H9 (cell line): ENCODE measurements around the gene GLS. TPM values are rescaled to one million over a fixed set of nuclear protein-coding genes. Genes with fewer than 3 reads are reported as not detected.

Experiments
- DNase-seq: peaks from one replicate; pipeline ENCODE4 v3.0.0-alpha.2; 2017
- H2AFZ ChIP-seq: one replicate; pipeline ENCODE4 v1.6.1; 2013; ENCODE audit warnings: mild to moderate bottlenecking, low read length, control low read depth, moderate library complexity
- H2AK5ac ChIP-seq: 2 replicates; pipeline ENCODE4 v1.6.1; 2013; ENCODE audit warnings: low read length, control low read depth, mixed read lengths; ENCODE audit not compliant: insufficient read length
- H2BK120ac ChIP-seq: one replicate; pipeline ENCODE4 v1.6.1; 2013; ENCODE audit warnings: low read depth, mild to moderate bottlenecking, low read length, control low read depth, inconsistent platforms; ENCODE audit not compliant: poor library complexity, severe bottlenecking
- H2BK12ac ChIP-seq: 2 replicates; pipeline ENCODE4 v1.6.1; 2013; ENCODE audit warnings: low read length, control low read depth, mixed read lengths, low read depth; ENCODE audit not compliant: insufficient read length
- H2BK15ac ChIP-seq: 2 replicates; pipeline ENCODE4 v1.6.1; 2013; ENCODE audit warnings: low read depth, low read length, control low read depth
- H2BK20ac ChIP-seq: one replicate; pipeline ENCODE4 v1.6.1; 2013; ENCODE audit warnings: low read depth, mild to moderate bottlenecking, low read length, control low read depth, inconsistent platforms; ENCODE audit not compliant: poor library complexity, severe bottlenecking
- H2BK5ac ChIP-seq: 2 replicates; pipeline ENCODE4 v1.6.1; 2013; ENCODE audit warnings: low read length, control low read depth, mixed read lengths; ENCODE audit not compliant: insufficient read length
- H3K14ac ChIP-seq: 2 replicates; pipeline ENCODE4 v1.6.1; 2013; ENCODE audit warnings: low read length, control low read depth; ENCODE audit not compliant: insufficient read depth
- H3K18ac ChIP-seq: 2 replicates; pipeline ENCODE4 v1.6.1; 2013; ENCODE audit warnings: low read depth, mild to moderate bottlenecking, mixed read lengths, low read length, control low read depth; ENCODE audit not compliant: insufficient read length
- H3K23ac ChIP-seq: 2 replicates; pipeline ENCODE4 v1.6.1; 2013; ENCODE audit warnings: low read length, control low read depth, mixed read lengths, low read depth; ENCODE audit not compliant: insufficient read length
- H3K23me2 ChIP-seq: 2 replicates; pipeline ENCODE4 v1.6.1; 2013; ENCODE audit warnings: low read depth, mild to moderate bottlenecking, mixed read lengths, low read length, control low read depth; ENCODE audit not compliant: insufficient read length, poor library complexity, severe bottlenecking
- H3K27ac ChIP-seq: 2 replicates; pipeline ENCODE4 v1.5.1; 2013; ENCODE audit warnings: low read length, control low read depth, mixed read lengths, low read depth; ENCODE audit not compliant: insufficient read length
- H3K27me3 ChIP-seq: 2 replicates; pipeline ENCODE4 v1.6.1; 2013; ENCODE audit warnings: low read length, control low read depth, inconsistent platforms; ENCODE audit not compliant: insufficient read depth
- H3K4ac ChIP-seq: 2 replicates; pipeline ENCODE4 v1.6.1; 2013; ENCODE audit warnings: low read depth, mild to moderate bottlenecking, control low read depth, inconsistent platforms, low read length, moderate library complexity
- H3K4me1 ChIP-seq: 2 replicates; pipeline ENCODE4 v1.6.1; 2013; ENCODE audit warnings: low read length, control low read depth, inconsistent platforms; ENCODE audit not compliant: insufficient read depth
- H3K4me2 ChIP-seq: 2 replicates; pipeline ENCODE4 v1.6.1; 2013; ENCODE audit warnings: low read length, control low read depth, mixed read lengths; ENCODE audit not compliant: insufficient read length, insufficient read depth
- H3K56ac ChIP-seq: 2 replicates; pipeline ENCODE4 v1.6.1; 2013; ENCODE audit warnings: low read depth, mild to moderate bottlenecking, mixed read lengths, low read length, control low read depth; ENCODE audit not compliant: insufficient read length
- H3K79me1 ChIP-seq: 2 replicates; pipeline ENCODE4 v1.6.1; 2013; ENCODE audit warnings: low read depth, mild to moderate bottlenecking, moderate library complexity, low read length, control low read depth, inconsistent platforms; ENCODE audit not compliant: insufficient read depth, poor library complexity, severe bottlenecking
- H3K79me2 ChIP-seq: 2 replicates; pipeline ENCODE4 v1.6.1; 2013; ENCODE audit warnings: low read length, control low read depth, inconsistent platforms; ENCODE audit not compliant: insufficient read depth
- H3K9ac ChIP-seq: 2 replicates; pipeline ENCODE4 v1.6.1; 2013; ENCODE audit warnings: low read length, control low read depth, mixed read lengths; ENCODE audit not compliant: insufficient read length; ENCODE audit errors: extremely low read depth
- H3K9me3 ChIP-seq: one replicate; pipeline ENCODE4 v1.6.1; 2013; ENCODE audit warnings: low read depth, low read length, inconsistent platforms; ENCODE audit not compliant: control insufficient read depth
- H3T11ph ChIP-seq: one replicate; pipeline ENCODE4 v1.6.1; 2013; ENCODE audit warnings: mild to moderate bottlenecking, low read length, control low read depth, inconsistent platforms
- H4K20me1 ChIP-seq: one replicate; pipeline ENCODE4 v1.6.1; 2013; ENCODE audit not compliant: control insufficient read depth, insufficient read length, insufficient read depth
- H4K5ac ChIP-seq: 2 replicates; pipeline ENCODE4 v1.6.1; 2013; ENCODE audit warnings: low read depth, mild to moderate bottlenecking, mixed read lengths, low read length, control low read depth; ENCODE audit not compliant: insufficient read length
- H4K8ac ChIP-seq: replicated peaks from 2 replicates; pipeline ENCODE4 v1.6.1; 2013; ENCODE audit warnings: low read length, control low read depth, mixed read lengths, low read depth; ENCODE audit not compliant: insufficient read length
- H4K91ac ChIP-seq: 2 replicates; pipeline ENCODE4 v1.6.1; 2013; ENCODE audit warnings: low read depth, mild to moderate bottlenecking, moderate library complexity, mixed read lengths, low read length, control low read depth; ENCODE audit not compliant: insufficient read length
- H3K27ac Mint-ChIP-seq, 3 experiments: 2 replicates in 2 of 3; 3 replicates in 1 of 3; pipeline ENCODE4 v1.8.0; 2020 to 2021; ENCODE audit warnings: mixed read lengths in 3 of 3, mild to moderate bottlenecking in 1 of 3, moderate library complexity in 1 of 3
- H3K27me3 Mint-ChIP-seq: 2 replicates; pipeline ENCODE4 v1.8.0; 2021; ENCODE audit warnings: low read depth, mild to moderate bottlenecking, moderate library complexity, mixed read lengths
- H3K36me3 Mint-ChIP-seq, 3 experiments: 2 replicates in 2 of 3; 3 replicates in 1 of 3; pipeline ENCODE4 v1.8.0; 2020 to 2021; ENCODE audit warnings: low read depth in 3 of 3, mixed read lengths in 3 of 3; ENCODE audit not compliant: insufficient read depth in 1 of 3
- H3K4me1 Mint-ChIP-seq, 2 experiments: 2 replicates each; pipeline ENCODE4 v1.8.0; 2020; ENCODE audit warnings: mixed read lengths in 2 of 2
- H3K4me3 Mint-ChIP-seq, 2 experiments: 2 replicates in 1 of 2; 3 replicates in 1 of 2; pipeline ENCODE4 v1.8.0; 2020 to 2021; ENCODE audit warnings: mild to moderate bottlenecking in 2 of 2, mixed read lengths in 2 of 2, moderate library complexity in 1 of 2
- H3K9me3 Mint-ChIP-seq, 2 experiments: 2 replicates in 1 of 2; 3 replicates in 1 of 2; pipeline ENCODE4 v1.8.0; 2020; ENCODE audit warnings: mild to moderate bottlenecking in 2 of 2, mixed read lengths in 2 of 2, moderate library complexity in 1 of 2
- WGBS: extraction: QIAGEN DNeasy Blood & Tissue Kit; methylation state at CpG from one replicate; pipeline ENCODE4 v1.1.7; 2013; ENCODE audit warnings: missing lambda C conversion rate, low lambda C conversion rate, mixed read lengths; ENCODE audit not compliant: insufficient read length; ENCODE audit errors: extremely low coverage; 5-methylcytosine and 5-hydroxymethylcytosine counted together
- total RNA-seq: library from RNA; stranded (reverse); gene quantifications from 2 replicates; pipeline ENCODE4 v1.2.1, GENCODE V29; 2021
- TF ChIP-seq, protein P1 (sequence below): fragments of 200-600 bp; sonication (generic); conservative IDR thresholded peaks from 3 replicates; pipeline ENCODE4 v1.8.0; 2021; ENCODE audit warnings: antibody characterized with exemption, mild to moderate bottlenecking

Gene GLS
- total RNA-seq, 1 experiment from 2014 or later = 69.3 TPM

DNA sequence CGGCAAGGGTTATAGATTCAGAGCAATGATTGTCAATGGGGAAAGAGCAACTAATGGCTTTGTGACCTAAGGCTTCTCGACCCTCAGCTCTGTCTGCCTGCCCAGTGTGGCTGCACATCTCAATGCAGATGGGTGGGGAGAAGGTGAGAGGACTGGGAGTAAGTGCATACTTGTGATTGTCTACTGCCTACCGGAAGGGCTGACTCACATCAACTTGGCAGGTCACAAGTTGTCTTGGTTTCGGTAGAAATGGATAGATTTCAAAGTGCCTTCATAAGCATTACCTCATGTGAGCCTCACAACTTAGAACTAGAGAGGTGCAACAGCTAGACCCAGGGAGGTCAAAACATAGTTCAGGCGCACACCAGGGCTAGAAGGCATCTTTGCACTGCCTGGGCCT, 104.0 kb downstream of the GLS start:
- DNase-seq = no peak
- no peaks in the 10 kb centered on the region for H3K79me1 ChIP-seq
- no peak overlapping the region for H2BK15ac ChIP-seq
- no peak overlapping the region for H3K14ac ChIP-seq
- Mint-ChIP-seq H3K27me3 (no peaks in the 10 kb centered on the region), H3K27ac (no peak overlapping the region), H3K4me1 (no peaks in the 10 kb centered on the region), H3K4me3 (no peak overlapping the region), H3K36me3 (peaks cover 54 to 94% (median 93%) of the 10 kb centered on the region in 3 experiments; a peak in 6 of 7 replicates), H3K9me3 (no peaks in the 10 kb centered on the region)
- no CpG with 5 or more reads among the region's 5 CpGs for WGBS
- no peaks in the 10 kb centered on the region for H3K9me3 ChIP-seq
- no peak overlapping the region for H3K23ac ChIP-seq
- no peaks in the 10 kb centered on the region for H3K23me2 ChIP-seq
- H3K27ac ChIP-seq = no peak overlapping the region
- H3K56ac ChIP-seq = no peak overlapping the region
- no peak overlapping the region for H2AFZ ChIP-seq
- H2BK20ac ChIP-seq = no peak overlapping the region
- TF ChIP-seq, protein P1, sequence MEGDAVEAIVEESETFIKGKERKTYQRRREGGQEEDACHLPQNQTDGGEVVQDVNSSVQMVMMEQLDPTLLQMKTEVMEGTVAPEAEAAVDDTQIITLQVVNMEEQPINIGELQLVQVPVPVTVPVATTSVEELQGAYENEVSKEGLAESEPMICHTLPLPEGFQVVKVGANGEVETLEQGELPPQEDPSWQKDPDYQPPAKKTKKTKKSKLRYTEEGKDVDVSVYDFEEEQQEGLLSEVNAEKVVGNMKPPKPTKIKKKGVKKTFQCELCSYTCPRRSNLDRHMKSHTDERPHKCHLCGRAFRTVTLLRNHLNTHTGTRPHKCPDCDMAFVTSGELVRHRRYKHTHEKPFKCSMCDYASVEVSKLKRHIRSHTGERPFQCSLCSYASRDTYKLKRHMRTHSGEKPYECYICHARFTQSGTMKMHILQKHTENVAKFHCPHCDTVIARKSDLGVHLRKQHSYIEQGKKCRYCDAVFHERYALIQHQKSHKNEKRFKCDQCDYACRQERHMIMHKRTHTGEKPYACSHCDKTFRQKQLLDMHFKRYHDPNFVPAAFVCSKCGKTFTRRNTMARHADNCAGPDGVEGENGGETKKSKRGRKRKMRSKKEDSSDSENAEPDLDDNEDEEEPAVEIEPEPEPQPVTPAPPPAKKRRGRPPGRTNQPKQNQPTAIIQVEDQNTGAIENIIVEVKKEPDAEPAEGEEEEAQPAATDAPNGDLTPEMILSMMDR = no peak
- no peak overlapping the region for H2BK12ac ChIP-seq
- no peak overlapping the region for H3K4me2 ChIP-seq
- no peaks in the 10 kb centered on the region for H3K27me3 ChIP-seq
- H3K4me1 ChIP-seq = no peaks in the 10 kb centered on the region
- no peak overlapping the region for H4K8ac ChIP-seq
- H2AK5ac ChIP-seq = no peak overlapping the region
- H2BK120ac ChIP-seq = no peak overlapping the region
- H4K91ac ChIP-seq = no peak overlapping the region
- H3K4ac ChIP-seq = no peak overlapping the region
- H3K9ac ChIP-seq = no peak overlapping the region
- H3K79me2 ChIP-seq = no peaks in the 10 kb centered on the region
- no peak overlapping the region for H3K18ac ChIP-seq
- H4K20me1 ChIP-seq = no peaks in the 10 kb centered on the region
- H4K5ac ChIP-seq = no peak overlapping the region
- no peak overlapping the region for H2BK5ac ChIP-seq
- H3T11ph ChIP-seq = no peak overlapping the region
